Measurements from ENCODE around the gene JPH2. TPM values are rescaled to one million over a fixed set of nuclear protein-coding genes. Genes with fewer than 3 reads are reported as not detected.

The JPH2 gene
- polyA plus RNA-seq, 4 donors: 0.22 to 15.0 (median 2.2) TPM

GRCh38 chr20:44085616-44086434 is 101.2 kb downstream of the JPH2 start:
- Histone ChIP-seq H3K4me1 (ENCODE audit: control insufficient read depth in 3 of 3, insufficient read depth in 2 of 3, low read depth in 1 of 3, low read length in 2 of 3) (no peaks in the 10 kb centered on the region), H3K27me3 (ENCODE audit: control insufficient read depth in 3 of 3, insufficient read depth in 3 of 3, low read length in 3 of 3) (no peaks in the 10 kb centered on the region), H3K4me3 (ENCODE audit: low read depth in 1 of 3, low read length in 3 of 3) (no peak overlapping the region), H3K9me3 (ENCODE audit: control insufficient read depth in 2 of 2, insufficient read depth in 1 of 2, low read depth in 1 of 2, low read length in 1 of 2) (no peaks in the 10 kb centered on the region), H3K36me3 (ENCODE audit: control insufficient read depth in 3 of 3, insufficient read depth in 2 of 3, low read depth in 1 of 3, low read length in 3 of 3) (no peaks in the 10 kb centered on the region), H3K27ac (ENCODE audit: low read depth in 1 of 3, low read length in 2 of 3) (no peak overlapping the region)
- FAIRE-seq (no peak), DNase-seq (no peak)
- 73 to 81% (median 77%) methylated on average over 17 of the region's 17 CpGs for WGBS, 3 donors

- H3K36me3 ChIP-seq (ENCODE audit: control insufficient read depth in 3 of 3, insufficient read depth in 2 of 3, low read depth in 1 of 3, low read length in 3 of 3): no peaks in the 10 kb centered on the region
- 92 to 99% (median 97%) methylated on average over 7 of the region's 7 CpGs for WGBS, 3 donors
Measured at GRCh38 chr20:44084891-44085290, 102.1 kb downstream of the JPH2 start.

DNA sequence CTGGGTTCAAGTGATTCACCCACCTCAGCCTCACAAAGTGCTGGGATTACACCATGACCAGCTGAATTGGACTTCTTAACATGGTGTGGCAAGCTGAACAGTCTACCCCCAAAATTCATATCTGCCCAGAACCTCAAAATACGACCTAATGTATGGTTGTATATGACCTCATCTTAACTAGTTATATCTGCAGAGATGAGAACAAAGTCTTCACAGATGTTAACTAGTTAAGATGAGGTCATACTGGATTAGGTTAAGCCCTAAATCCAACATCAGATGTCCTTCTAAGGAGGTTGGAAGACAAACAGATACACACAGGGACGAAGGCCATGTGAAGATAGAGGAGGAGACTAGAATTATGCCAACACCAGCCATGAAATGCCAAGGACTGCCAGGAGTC is 102.5 kb downstream of the JPH2 start:
- no peaks in the 10 kb centered on the region for H3K4me1 ChIP-seq (ENCODE audit: control insufficient read depth in 3 of 3, insufficient read depth in 2 of 3, low read depth in 1 of 3, low read length in 2 of 3)
- H3K9me3 ChIP-seq (ENCODE audit: control insufficient read depth in 2 of 2, insufficient read depth in 1 of 2, low read depth in 1 of 2, low read length in 1 of 2): no peaks in the 10 kb centered on the region
- H3K27ac ChIP-seq (ENCODE audit: low read depth in 1 of 3, low read length in 2 of 3): no peak overlapping the region
- H3K36me3 ChIP-seq (ENCODE audit: control insufficient read depth in 3 of 3, insufficient read depth in 2 of 3, low read depth in 1 of 3, low read length in 3 of 3): no peaks in the 10 kb centered on the region
- DNase-seq (no peak), FAIRE-seq (no peak)
- 58 to 77% (median 61%) methylated on average over 2 of the region's 2 CpGs for WGBS, 3 donors
- H3K4me3 ChIP-seq (ENCODE audit: low read depth in 1 of 3, low read length in 3 of 3): no peak overlapping the region
- no peaks in the 10 kb centered on the region for H3K27me3 ChIP-seq (ENCODE audit: control insufficient read depth in 3 of 3, insufficient read depth in 3 of 3, low read length in 3 of 3)

More at GRCh38 chr20:44084891-44085290, 102.1 kb downstream of the JPH2 start:
- FAIRE-seq (no peak), DNase-seq (no peak)
- Histone ChIP-seq H3K27me3 (ENCODE audit: control insufficient read depth in 3 of 3, insufficient read depth in 3 of 3, low read length in 3 of 3) (no peaks in the 10 kb centered on the region), H3K4me1 (ENCODE audit: control insufficient read depth in 3 of 3, insufficient read depth in 2 of 3, low read depth in 1 of 3, low read length in 2 of 3) (no peaks in the 10 kb centered on the region), H3K4me3 (ENCODE audit: low read depth in 1 of 3, low read length in 3 of 3) (no peak overlapping the region), H3K27ac (ENCODE audit: low read depth in 1 of 3, low read length in 2 of 3) (no peak overlapping the region), H3K9me3 (ENCODE audit: control insufficient read depth in 2 of 2, insufficient read depth in 1 of 2, low read depth in 1 of 2, low read length in 1 of 2) (no peaks in the 10 kb centered on the region)

- H3K4me1 ChIP-seq (ENCODE audit: control insufficient read depth in 3 of 3, insufficient read depth in 2 of 3, low read depth in 1 of 3, low read length in 2 of 3): no peaks in the 10 kb centered on the region
- DNase-seq: no peak
- H3K27me3 ChIP-seq (ENCODE audit: control insufficient read depth in 3 of 3, insufficient read depth in 3 of 3, low read length in 3 of 3): no peaks in the 10 kb centered on the region
- no peaks in the 10 kb centered on the region for H3K9me3 ChIP-seq (ENCODE audit: control insufficient read depth in 2 of 2, insufficient read depth in 1 of 2, low read depth in 1 of 2, low read length in 1 of 2)
- no peak overlapping the region for H3K27ac ChIP-seq (ENCODE audit: low read depth in 1 of 3, low read length in 2 of 3)
- WGBS, 3 donors: 88 to 89% (median 88%) methylated on average over 10 of the region's 10 CpGs
- no peak for FAIRE-seq
- no peak overlapping the region for H3K4me3 ChIP-seq (ENCODE audit: low read depth in 1 of 3, low read length in 3 of 3)
- H3K36me3 ChIP-seq (ENCODE audit: control insufficient read depth in 3 of 3, insufficient read depth in 2 of 3, low read depth in 1 of 3, low read length in 3 of 3): no peaks in the 10 kb centered on the region
Measured at GRCh38 chr20:44083220-44083933, 103.6 kb downstream of the JPH2 start.

DNA sequence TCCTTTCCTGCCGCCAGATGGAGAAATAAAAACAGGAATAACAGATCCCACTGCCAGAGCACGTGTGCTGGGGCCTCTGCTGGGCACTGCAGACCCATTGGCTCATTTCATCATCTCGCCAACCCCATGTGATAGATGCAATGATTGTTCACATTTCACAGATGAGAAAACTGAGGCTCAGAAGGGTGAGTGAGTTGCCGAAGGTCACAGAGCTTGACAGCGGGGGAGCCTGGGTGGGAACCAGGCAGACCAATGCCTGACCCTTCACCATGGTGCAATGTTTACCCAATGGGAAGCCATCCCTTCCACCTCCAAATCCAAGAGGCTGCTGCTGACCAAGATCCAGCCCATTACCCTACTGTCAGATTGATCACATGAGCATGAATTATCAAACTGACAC is 105.1 kb downstream of the JPH2 start:
- Histone ChIP-seq H3K27ac (ENCODE audit: low read depth in 1 of 3, low read length in 2 of 3) (no peak overlapping the region), H3K27me3 (ENCODE audit: control insufficient read depth in 3 of 3, insufficient read depth in 3 of 3, low read length in 3 of 3) (no peaks in the 10 kb centered on the region), H3K36me3 (ENCODE audit: control insufficient read depth in 3 of 3, insufficient read depth in 2 of 3, low read depth in 1 of 3, low read length in 3 of 3) (no peaks in the 10 kb centered on the region), H3K9me3 (ENCODE audit: control insufficient read depth in 2 of 2, insufficient read depth in 1 of 2, low read depth in 1 of 2, low read length in 1 of 2) (no peaks in the 10 kb centered on the region), H3K4me1 (ENCODE audit: control insufficient read depth in 3 of 3, insufficient read depth in 2 of 3, low read depth in 1 of 3, low read length in 2 of 3) (no peaks in the 10 kb centered on the region), H3K4me3 (ENCODE audit: low read depth in 1 of 3, low read length in 3 of 3) (no peak overlapping the region)
- WGBS, 3 donors: 74 to 79% (median 74%) methylated on average over 5 of the region's 5 CpGs
- FAIRE-seq (no peak), DNase-seq (no peak)

GRCh38 chr20:44081476-44081875 is 105.5 kb downstream of the JPH2 start:
- DNase-seq (no peak), FAIRE-seq (no peak)
- Histone ChIP-seq H3K27ac (ENCODE audit: low read depth in 1 of 3, low read length in 2 of 3) (no peak overlapping the region), H3K4me3 (ENCODE audit: low read depth in 1 of 3, low read length in 3 of 3) (no peak overlapping the region), H3K27me3 (ENCODE audit: control insufficient read depth in 3 of 3, insufficient read depth in 3 of 3, low read length in 3 of 3) (no peaks in the 10 kb centered on the region), H3K4me1 (ENCODE audit: control insufficient read depth in 3 of 3, insufficient read depth in 2 of 3, low read depth in 1 of 3, low read length in 2 of 3) (no peaks in the 10 kb centered on the region), H3K9me3 (ENCODE audit: control insufficient read depth in 2 of 2, insufficient read depth in 1 of 2, low read depth in 1 of 2, low read length in 1 of 2) (no peaks in the 10 kb centered on the region), H3K36me3 (ENCODE audit: control insufficient read depth in 3 of 3, insufficient read depth in 2 of 3, low read depth in 1 of 3, low read length in 3 of 3) (no peaks in the 10 kb centered on the region)
- 64 to 78% (median 67%) methylated on average over 4 of the region's 4 CpGs for WGBS, 3 donors

DNA sequence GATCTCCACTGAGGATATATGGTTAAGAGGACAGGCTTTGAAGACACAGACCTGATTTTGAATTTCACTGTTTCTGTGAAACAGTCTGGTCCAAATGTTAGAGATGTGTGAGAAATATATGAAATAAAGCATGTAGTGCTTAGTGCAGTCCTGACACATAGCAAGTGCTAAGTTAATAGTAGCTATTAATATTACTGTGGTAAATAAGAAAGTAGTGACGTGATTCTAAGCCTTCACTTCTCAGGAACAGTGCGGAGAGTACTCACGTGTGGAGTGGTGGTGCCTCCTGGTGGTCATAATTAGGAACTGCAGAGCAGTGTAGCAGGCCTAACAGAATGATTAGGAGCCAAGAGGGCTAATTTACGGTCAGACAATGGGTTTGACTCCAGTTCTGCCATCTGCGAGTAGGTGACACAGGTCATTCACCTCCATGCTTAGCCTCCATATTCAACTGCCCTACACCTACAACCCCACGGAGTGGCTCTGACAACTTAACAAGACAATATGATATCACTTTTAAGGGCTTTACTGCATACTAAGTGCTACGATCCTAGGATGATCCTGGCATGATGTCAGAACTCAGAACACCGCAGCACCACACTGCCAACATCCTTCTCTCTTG is 106.2 kb downstream of the JPH2 start:
- DNase-seq (peak; percentile 80), FAIRE-seq (no peak)
- WGBS, 3 donors: 11 to 21% (median 19%) methylated on average over 8 of the region's 8 CpGs
- no peak overlapping the region for H3K4me3 ChIP-seq (ENCODE audit: low read depth in 1 of 3, low read length in 3 of 3)
- H3K4me1 ChIP-seq (ENCODE audit: control insufficient read depth in 3 of 3, insufficient read depth in 2 of 3, low read depth in 1 of 3, low read length in 2 of 3): no peaks in the 10 kb centered on the region
- H3K27ac ChIP-seq (ENCODE audit: low read depth in 1 of 3, low read length in 2 of 3): no peak overlapping the region
- H3K36me3 ChIP-seq (ENCODE audit: control insufficient read depth in 3 of 3, insufficient read depth in 2 of 3, low read depth in 1 of 3, low read length in 3 of 3): no peaks in the 10 kb centered on the region
- no peaks in the 10 kb centered on the region for H3K27me3 ChIP-seq (ENCODE audit: control insufficient read depth in 3 of 3, insufficient read depth in 3 of 3, low read length in 3 of 3)
- H3K9me3 ChIP-seq (ENCODE audit: control insufficient read depth in 2 of 2, insufficient read depth in 1 of 2, low read depth in 1 of 2, low read length in 1 of 2): no peaks in the 10 kb centered on the region

DNA sequence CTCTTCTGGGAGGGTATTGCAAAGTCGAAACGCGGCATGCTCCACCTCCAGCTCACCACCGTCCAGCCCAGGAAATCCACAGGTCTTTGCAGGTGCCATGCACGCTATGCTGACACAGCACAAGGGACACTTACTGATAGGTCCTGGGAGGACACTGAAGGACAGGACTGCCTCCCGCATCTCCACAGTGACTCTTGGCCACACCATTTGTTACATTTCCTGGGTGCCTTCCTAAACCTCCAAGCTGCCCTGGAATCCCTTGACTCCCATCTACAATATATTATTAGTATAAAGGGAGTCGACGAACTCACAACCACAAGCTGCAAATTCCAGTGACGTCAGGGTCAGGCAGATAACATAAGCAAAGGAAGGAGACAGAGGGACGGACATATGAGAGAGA is 106.9 kb downstream of the JPH2 start:
- H3K36me3 ChIP-seq (ENCODE audit: control insufficient read depth in 3 of 3, insufficient read depth in 2 of 3, low read depth in 1 of 3, low read length in 3 of 3): no peaks in the 10 kb centered on the region
- H3K4me1 ChIP-seq (ENCODE audit: control insufficient read depth in 3 of 3, insufficient read depth in 2 of 3, low read depth in 1 of 3, low read length in 2 of 3): no peaks in the 10 kb centered on the region
- H3K27me3 ChIP-seq (ENCODE audit: control insufficient read depth in 3 of 3, insufficient read depth in 3 of 3, low read length in 3 of 3): no peaks in the 10 kb centered on the region
- no peak overlapping the region for H3K4me3 ChIP-seq (ENCODE audit: low read depth in 1 of 3, low read length in 3 of 3)
- no peaks in the 10 kb centered on the region for H3K9me3 ChIP-seq (ENCODE audit: control insufficient read depth in 2 of 2, insufficient read depth in 1 of 2, low read depth in 1 of 2, low read length in 1 of 2)
- H3K27ac ChIP-seq (ENCODE audit: low read depth in 1 of 3, low read length in 2 of 3): no peak overlapping the region
- WGBS, 3 donors: 67 to 82% (median 79%) methylated on average over 10 of the region's 10 CpGs
- DNase-seq (no peak), FAIRE-seq (no peak)

Measured in small intestine (tissue), 7 donors.